H9 (cell line): Measurements from ENCODE around the gene ZBTB20. TPM values are rescaled to one million over a fixed set of nuclear protein-coding genes. Genes with fewer than 3 reads are reported as not detected.

Source experiments
- DNase-seq: peaks from one replicate; pipeline ENCODE4 v3.0.0-alpha.2; 2017
- H2AFZ ChIP-seq: one replicate; pipeline ENCODE4 v1.6.1; 2013; ENCODE audit warnings: mild to moderate bottlenecking, low read length, control low read depth, moderate library complexity
- H2AK5ac ChIP-seq: 2 replicates; pipeline ENCODE4 v1.6.1; 2013; ENCODE audit warnings: low read length, control low read depth, mixed read lengths; ENCODE audit not compliant: insufficient read length
- H2BK120ac ChIP-seq: one replicate; pipeline ENCODE4 v1.6.1; 2013; ENCODE audit warnings: low read depth, mild to moderate bottlenecking, low read length, control low read depth, inconsistent platforms; ENCODE audit not compliant: poor library complexity, severe bottlenecking
- H2BK12ac ChIP-seq: 2 replicates; pipeline ENCODE4 v1.6.1; 2013; ENCODE audit warnings: low read length, control low read depth, mixed read lengths, low read depth; ENCODE audit not compliant: insufficient read length
- H2BK15ac ChIP-seq: 2 replicates; pipeline ENCODE4 v1.6.1; 2013; ENCODE audit warnings: low read depth, low read length, control low read depth
- H2BK20ac ChIP-seq: one replicate; pipeline ENCODE4 v1.6.1; 2013; ENCODE audit warnings: low read depth, mild to moderate bottlenecking, low read length, control low read depth, inconsistent platforms; ENCODE audit not compliant: poor library complexity, severe bottlenecking
- H2BK5ac ChIP-seq: 2 replicates; pipeline ENCODE4 v1.6.1; 2013; ENCODE audit warnings: low read length, control low read depth, mixed read lengths; ENCODE audit not compliant: insufficient read length
- H3K14ac ChIP-seq: 2 replicates; pipeline ENCODE4 v1.6.1; 2013; ENCODE audit warnings: low read length, control low read depth; ENCODE audit not compliant: insufficient read depth
- H3K18ac ChIP-seq: 2 replicates; pipeline ENCODE4 v1.6.1; 2013; ENCODE audit warnings: low read depth, mild to moderate bottlenecking, mixed read lengths, low read length, control low read depth; ENCODE audit not compliant: insufficient read length
- H3K23ac ChIP-seq: 2 replicates; pipeline ENCODE4 v1.6.1; 2013; ENCODE audit warnings: low read length, control low read depth, mixed read lengths, low read depth; ENCODE audit not compliant: insufficient read length
- H3K23me2 ChIP-seq: 2 replicates; pipeline ENCODE4 v1.6.1; 2013; ENCODE audit warnings: low read depth, mild to moderate bottlenecking, mixed read lengths, low read length, control low read depth; ENCODE audit not compliant: insufficient read length, poor library complexity, severe bottlenecking
- H3K27ac ChIP-seq: 2 replicates; pipeline ENCODE4 v1.5.1; 2013; ENCODE audit warnings: low read length, control low read depth, mixed read lengths, low read depth; ENCODE audit not compliant: insufficient read length
- H3K27me3 ChIP-seq: 2 replicates; pipeline ENCODE4 v1.6.1; 2013; ENCODE audit warnings: low read length, control low read depth, inconsistent platforms; ENCODE audit not compliant: insufficient read depth
- H3K4ac ChIP-seq: 2 replicates; pipeline ENCODE4 v1.6.1; 2013; ENCODE audit warnings: low read depth, mild to moderate bottlenecking, control low read depth, inconsistent platforms, low read length, moderate library complexity
- H3K4me1 ChIP-seq: 2 replicates; pipeline ENCODE4 v1.6.1; 2013; ENCODE audit warnings: low read length, control low read depth, inconsistent platforms; ENCODE audit not compliant: insufficient read depth
- H3K4me2 ChIP-seq: 2 replicates; pipeline ENCODE4 v1.6.1; 2013; ENCODE audit warnings: low read length, control low read depth, mixed read lengths; ENCODE audit not compliant: insufficient read length, insufficient read depth
- H3K56ac ChIP-seq: 2 replicates; pipeline ENCODE4 v1.6.1; 2013; ENCODE audit warnings: low read depth, mild to moderate bottlenecking, mixed read lengths, low read length, control low read depth; ENCODE audit not compliant: insufficient read length
- H3K79me1 ChIP-seq: 2 replicates; pipeline ENCODE4 v1.6.1; 2013; ENCODE audit warnings: low read depth, mild to moderate bottlenecking, moderate library complexity, low read length, control low read depth, inconsistent platforms; ENCODE audit not compliant: insufficient read depth, poor library complexity, severe bottlenecking
- H3K79me2 ChIP-seq: 2 replicates; pipeline ENCODE4 v1.6.1; 2013; ENCODE audit warnings: low read length, control low read depth, inconsistent platforms; ENCODE audit not compliant: insufficient read depth
- H3K9ac ChIP-seq: 2 replicates; pipeline ENCODE4 v1.6.1; 2013; ENCODE audit warnings: low read length, control low read depth, mixed read lengths; ENCODE audit not compliant: insufficient read length; ENCODE audit errors: extremely low read depth
- H3K9me3 ChIP-seq: one replicate; pipeline ENCODE4 v1.6.1; 2013; ENCODE audit warnings: low read depth, low read length, inconsistent platforms; ENCODE audit not compliant: control insufficient read depth
- H3T11ph ChIP-seq: one replicate; pipeline ENCODE4 v1.6.1; 2013; ENCODE audit warnings: mild to moderate bottlenecking, low read length, control low read depth, inconsistent platforms
- H4K20me1 ChIP-seq: one replicate; pipeline ENCODE4 v1.6.1; 2013; ENCODE audit not compliant: control insufficient read depth, insufficient read length, insufficient read depth
- H4K5ac ChIP-seq: 2 replicates; pipeline ENCODE4 v1.6.1; 2013; ENCODE audit warnings: low read depth, mild to moderate bottlenecking, mixed read lengths, low read length, control low read depth; ENCODE audit not compliant: insufficient read length
- H4K8ac ChIP-seq: replicated peaks from 2 replicates; pipeline ENCODE4 v1.6.1; 2013; ENCODE audit warnings: low read length, control low read depth, mixed read lengths, low read depth; ENCODE audit not compliant: insufficient read length
- H4K91ac ChIP-seq: 2 replicates; pipeline ENCODE4 v1.6.1; 2013; ENCODE audit warnings: low read depth, mild to moderate bottlenecking, moderate library complexity, mixed read lengths, low read length, control low read depth; ENCODE audit not compliant: insufficient read length
- H3K27ac Mint-ChIP-seq, 3 experiments: 2 replicates in 2 of 3; 3 replicates in 1 of 3; pipeline ENCODE4 v1.8.0; 2020 to 2021; ENCODE audit warnings: mixed read lengths in 3 of 3, mild to moderate bottlenecking in 1 of 3, moderate library complexity in 1 of 3
- H3K27me3 Mint-ChIP-seq: 2 replicates; pipeline ENCODE4 v1.8.0; 2021; ENCODE audit warnings: low read depth, mild to moderate bottlenecking, moderate library complexity, mixed read lengths
- H3K36me3 Mint-ChIP-seq, 3 experiments: 2 replicates in 2 of 3; 3 replicates in 1 of 3; pipeline ENCODE4 v1.8.0; 2020 to 2021; ENCODE audit warnings: low read depth in 3 of 3, mixed read lengths in 3 of 3; ENCODE audit not compliant: insufficient read depth in 1 of 3
- H3K4me1 Mint-ChIP-seq, 2 experiments: 2 replicates each; pipeline ENCODE4 v1.8.0; 2020; ENCODE audit warnings: mixed read lengths in 2 of 2
- H3K4me3 Mint-ChIP-seq, 2 experiments: 2 replicates in 1 of 2; 3 replicates in 1 of 2; pipeline ENCODE4 v1.8.0; 2020 to 2021; ENCODE audit warnings: mild to moderate bottlenecking in 2 of 2, mixed read lengths in 2 of 2, moderate library complexity in 1 of 2
- H3K9me3 Mint-ChIP-seq, 2 experiments: 2 replicates in 1 of 2; 3 replicates in 1 of 2; pipeline ENCODE4 v1.8.0; 2020; ENCODE audit warnings: mild to moderate bottlenecking in 2 of 2, mixed read lengths in 2 of 2, moderate library complexity in 1 of 2
- WGBS: extraction: QIAGEN DNeasy Blood & Tissue Kit; methylation state at CpG from one replicate; pipeline ENCODE4 v1.1.7; 2013; ENCODE audit warnings: missing lambda C conversion rate, low lambda C conversion rate, mixed read lengths; ENCODE audit not compliant: insufficient read length; ENCODE audit errors: extremely low coverage; 5-methylcytosine and 5-hydroxymethylcytosine counted together
- total RNA-seq: library from RNA; stranded (reverse); gene quantifications from 2 replicates; pipeline ENCODE4 v1.2.1, GENCODE V29; 2021
- TF ChIP-seq, protein P1 (sequence below): fragments of 200-600 bp; sonication (generic); conservative IDR thresholded peaks from 3 replicates; pipeline ENCODE4 v1.8.0; 2021; ENCODE audit warnings: antibody characterized with exemption, mild to moderate bottlenecking

ZBTB20 gene
- total RNA-seq, 1 experiment from 2014 or later = 0.70 TPM

DNA sequence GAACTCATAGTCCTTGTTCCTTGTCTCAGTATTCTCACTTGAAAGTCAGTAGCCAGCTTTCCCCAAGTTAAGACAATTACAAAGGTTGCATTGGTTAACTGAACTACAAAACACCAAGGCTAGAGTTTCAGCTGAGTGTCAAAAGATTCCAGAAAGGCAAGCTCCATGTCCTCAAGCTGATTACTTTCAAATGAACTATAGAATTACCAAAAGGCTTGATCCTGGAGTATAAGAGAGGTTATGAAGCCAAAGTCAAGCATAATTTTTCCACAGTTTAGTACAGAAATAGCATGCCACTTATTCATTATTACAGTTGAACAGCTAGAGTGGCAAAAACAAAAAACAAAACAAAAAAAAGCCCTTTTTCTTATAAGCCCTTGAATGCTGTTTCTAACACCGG, 51.9 kb downstream of the ZBTB20 start:
- Histone ChIP-seq H2AFZ (no peak overlapping the region), H4K20me1 (no peaks in the 10 kb centered on the region), H2BK5ac (no peak overlapping the region), H2BK12ac (no peak overlapping the region), H3K23me2 (no peaks in the 10 kb centered on the region), H3K14ac (no peak overlapping the region), H3K27ac (no peak overlapping the region), H3K79me1 (no peaks in the 10 kb centered on the region), H3K18ac (no peak overlapping the region), H3K9ac (no peak overlapping the region), H4K91ac (no peak overlapping the region), H3K56ac (no peak overlapping the region), H4K8ac (no peak overlapping the region), H3K4me1 (no peaks in the 10 kb centered on the region), H3K4me2 (no peak overlapping the region), H3K4ac (no peak overlapping the region), H3K23ac (no peak overlapping the region), H2AK5ac (no peak overlapping the region), H2BK15ac (no peak overlapping the region), H3T11ph (no peak overlapping the region), H3K27me3 (no peaks in the 10 kb centered on the region; the same call in 1 of the 2 replicates), H3K9me3 (no peaks in the 10 kb centered on the region), H2BK120ac (no peak overlapping the region), H4K5ac (no peak overlapping the region), H3K79me2 (no peaks in the 10 kb centered on the region), H2BK20ac (no peak overlapping the region)
- no peak overlapping the region for H3K27ac Mint-ChIP-seq
- no peaks in the 10 kb centered on the region for H3K36me3 Mint-ChIP-seq
- H3K27me3 Mint-ChIP-seq = no peaks in the 10 kb centered on the region
- H3K4me3 Mint-ChIP-seq = no peak overlapping the region
- TF ChIP-seq, protein P1, sequence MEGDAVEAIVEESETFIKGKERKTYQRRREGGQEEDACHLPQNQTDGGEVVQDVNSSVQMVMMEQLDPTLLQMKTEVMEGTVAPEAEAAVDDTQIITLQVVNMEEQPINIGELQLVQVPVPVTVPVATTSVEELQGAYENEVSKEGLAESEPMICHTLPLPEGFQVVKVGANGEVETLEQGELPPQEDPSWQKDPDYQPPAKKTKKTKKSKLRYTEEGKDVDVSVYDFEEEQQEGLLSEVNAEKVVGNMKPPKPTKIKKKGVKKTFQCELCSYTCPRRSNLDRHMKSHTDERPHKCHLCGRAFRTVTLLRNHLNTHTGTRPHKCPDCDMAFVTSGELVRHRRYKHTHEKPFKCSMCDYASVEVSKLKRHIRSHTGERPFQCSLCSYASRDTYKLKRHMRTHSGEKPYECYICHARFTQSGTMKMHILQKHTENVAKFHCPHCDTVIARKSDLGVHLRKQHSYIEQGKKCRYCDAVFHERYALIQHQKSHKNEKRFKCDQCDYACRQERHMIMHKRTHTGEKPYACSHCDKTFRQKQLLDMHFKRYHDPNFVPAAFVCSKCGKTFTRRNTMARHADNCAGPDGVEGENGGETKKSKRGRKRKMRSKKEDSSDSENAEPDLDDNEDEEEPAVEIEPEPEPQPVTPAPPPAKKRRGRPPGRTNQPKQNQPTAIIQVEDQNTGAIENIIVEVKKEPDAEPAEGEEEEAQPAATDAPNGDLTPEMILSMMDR = no peak
- peaks cover 4 to 8% of the 10 kb centered on the region in 2 experiments for H3K4me1 Mint-ChIP-seq
- H3K9me3 Mint-ChIP-seq = no peaks in the 10 kb centered on the region
- WGBS = no CpG with 5 or more reads among the region's 1 CpG
- no peak for DNase-seq
